Hepatocyte (in vitro differentiated cells): Measurements from ENCODE around the gene PDK4.

ENCODE experiments used
- EZH2phosphoT487 ChIP-seq: fragments of 200-600 bp; sonication (generic); IDR thresholded peaks from one replicate; pipeline ENCODE4 v1.6.1; 2018; ENCODE audit warnings: antibody characterized with exemption, mild to moderate bottlenecking, low read depth, moderate library complexity; ENCODE audit not compliant: unreplicated experiment, severe bottlenecking
- TF ChIP-seq, protein P1 (sequence below): fragments of 200-600 bp; sonication (generic); IDR thresholded peaks from 2 replicates; pipeline ENCODE4 v1.5.1; 2016; ENCODE audit warnings: antibody characterized with exemption, mild to moderate bottlenecking; ENCODE audit not compliant: poor library complexity

DNA sequence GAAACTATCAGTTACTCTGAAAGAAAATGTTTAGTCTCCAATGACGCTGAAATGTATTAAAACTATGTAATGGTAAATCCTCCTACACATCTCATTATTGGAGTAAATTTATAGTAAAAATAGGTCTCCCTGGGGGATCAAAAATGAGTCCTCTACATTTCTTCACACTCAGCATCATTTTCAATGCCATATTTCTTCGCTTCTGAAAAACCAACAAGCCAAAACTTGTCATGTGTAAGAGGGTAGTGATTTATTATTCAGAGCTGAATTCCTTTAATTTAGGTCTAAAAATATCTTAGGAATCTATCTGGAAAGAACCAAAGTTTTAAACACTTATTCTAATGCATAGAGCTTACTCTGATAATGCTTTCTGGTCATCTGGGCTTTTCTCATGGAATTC, 3.0 kb downstream of the PDK4 start:
- TF ChIP-seq EZH2phosphoT487, result no peak
- TF ChIP-seq, protein P1, sequence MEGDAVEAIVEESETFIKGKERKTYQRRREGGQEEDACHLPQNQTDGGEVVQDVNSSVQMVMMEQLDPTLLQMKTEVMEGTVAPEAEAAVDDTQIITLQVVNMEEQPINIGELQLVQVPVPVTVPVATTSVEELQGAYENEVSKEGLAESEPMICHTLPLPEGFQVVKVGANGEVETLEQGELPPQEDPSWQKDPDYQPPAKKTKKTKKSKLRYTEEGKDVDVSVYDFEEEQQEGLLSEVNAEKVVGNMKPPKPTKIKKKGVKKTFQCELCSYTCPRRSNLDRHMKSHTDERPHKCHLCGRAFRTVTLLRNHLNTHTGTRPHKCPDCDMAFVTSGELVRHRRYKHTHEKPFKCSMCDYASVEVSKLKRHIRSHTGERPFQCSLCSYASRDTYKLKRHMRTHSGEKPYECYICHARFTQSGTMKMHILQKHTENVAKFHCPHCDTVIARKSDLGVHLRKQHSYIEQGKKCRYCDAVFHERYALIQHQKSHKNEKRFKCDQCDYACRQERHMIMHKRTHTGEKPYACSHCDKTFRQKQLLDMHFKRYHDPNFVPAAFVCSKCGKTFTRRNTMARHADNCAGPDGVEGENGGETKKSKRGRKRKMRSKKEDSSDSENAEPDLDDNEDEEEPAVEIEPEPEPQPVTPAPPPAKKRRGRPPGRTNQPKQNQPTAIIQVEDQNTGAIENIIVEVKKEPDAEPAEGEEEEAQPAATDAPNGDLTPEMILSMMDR, result no peak
